ENCODE results near the gene LMO1. TPM values are rescaled to one million over a fixed set of nuclear protein-coding genes. Genes with fewer than 3 reads are reported as not detected.

Gene LMO1
- total RNA-seq, 1 donor from 2014 or later = not detected

DNA sequence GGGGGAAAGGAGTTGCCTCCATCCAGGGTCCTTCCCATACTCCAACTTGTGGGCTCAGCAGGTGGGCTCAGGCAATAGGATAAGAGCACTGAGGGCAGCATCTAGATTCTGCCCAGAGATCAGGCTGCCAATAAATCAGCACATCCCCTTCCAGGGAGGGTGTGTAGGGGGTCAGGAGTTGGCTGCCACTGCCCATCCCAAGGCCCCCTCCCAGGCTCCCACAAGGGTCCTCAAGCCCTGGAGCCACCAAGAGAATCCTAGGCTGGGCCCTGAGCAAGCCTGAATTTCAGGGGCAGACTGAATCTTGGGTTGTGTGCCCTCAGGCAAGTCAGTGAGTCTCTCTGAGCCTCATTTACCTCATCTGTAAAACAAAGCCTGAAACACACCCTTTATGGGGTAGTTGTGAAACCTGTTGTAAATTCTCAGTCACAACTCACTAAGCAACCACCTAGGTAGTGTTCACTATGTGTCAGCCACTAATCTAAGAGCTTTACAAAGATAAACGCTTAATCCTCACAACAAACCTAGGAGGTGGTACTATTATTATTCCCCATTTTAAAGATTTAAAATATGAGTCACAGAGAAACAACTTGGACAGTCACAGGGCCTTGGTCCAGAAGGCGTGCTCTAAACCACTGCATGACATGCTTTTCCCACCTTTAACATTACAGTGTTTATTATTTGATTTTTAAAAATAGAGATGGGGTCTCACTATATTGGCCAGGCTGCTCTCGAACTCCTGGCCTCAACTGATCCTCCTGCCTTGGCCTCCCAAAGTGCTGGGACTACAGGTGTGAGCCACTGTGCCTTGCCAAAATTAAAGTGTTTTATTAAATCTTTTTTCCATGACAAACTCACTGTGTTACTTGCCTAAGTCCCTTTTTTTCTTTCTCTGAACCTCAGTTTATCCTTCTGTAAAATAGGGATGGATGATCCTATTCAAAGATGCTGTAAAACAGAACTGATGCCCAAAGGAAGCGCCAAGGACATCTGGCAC is 36.2 kb downstream of the LMO1 start:
- no peak for DNase-seq (ENCODE audit: low spot score)

DNA sequence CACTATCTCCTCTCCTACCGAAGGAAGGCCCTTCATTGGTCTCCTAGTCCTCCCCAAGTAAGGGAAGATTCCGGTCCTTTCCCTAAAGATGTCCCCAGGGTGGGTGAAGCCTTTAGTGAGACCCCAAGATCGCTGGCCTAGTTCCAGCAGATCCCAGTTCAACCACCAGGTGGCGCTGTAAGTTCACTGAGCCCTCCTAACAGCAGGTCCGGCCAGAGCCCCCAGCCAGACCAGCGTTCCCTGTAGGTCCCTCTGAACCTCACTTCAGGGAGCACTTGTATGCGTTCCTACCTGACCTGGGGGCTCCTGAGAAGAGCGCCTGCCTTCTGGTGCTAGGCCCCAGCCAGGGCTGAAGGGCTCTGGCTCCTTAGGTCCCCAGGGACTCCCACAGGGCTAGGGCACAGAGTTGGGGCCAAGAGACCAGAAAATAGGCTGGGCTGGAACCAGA is 38.1 kb downstream of the LMO1 start:
- peak; percentile 58 for DNase-seq (ENCODE audit: low spot score)

DNA sequence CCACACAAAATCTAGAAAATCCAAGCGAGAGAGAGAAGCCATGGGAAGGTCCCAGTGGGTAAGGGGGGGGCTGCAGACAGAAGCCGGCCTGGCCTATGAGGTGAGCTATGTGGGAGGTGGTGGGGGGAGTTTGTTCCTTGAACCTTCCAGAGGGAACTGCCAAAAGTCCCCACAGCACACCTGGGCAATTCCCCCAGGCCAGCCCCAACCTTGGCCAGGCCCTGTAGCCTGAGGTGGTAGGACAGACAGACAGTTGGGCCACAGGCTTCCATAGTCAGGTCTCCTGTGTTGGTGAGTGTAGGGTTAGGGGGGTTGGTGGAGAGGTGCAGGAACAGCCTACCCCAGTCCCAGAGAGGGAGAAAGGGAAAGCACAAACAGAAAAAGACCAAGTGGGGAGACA is 39.0 kb downstream of the LMO1 start:
- DNase-seq (ENCODE audit: low spot score) = no peak

GRCh38 chr11:8224161-8224591 is 39.5 kb downstream of the LMO1 start:
- DNase-seq (ENCODE audit: low spot score) = no peak

GRCh38 chr11:8223513-8223900 is 40.2 kb downstream of the LMO1 start:
- DNase-seq (ENCODE audit: low spot score) = no peak

DNA sequence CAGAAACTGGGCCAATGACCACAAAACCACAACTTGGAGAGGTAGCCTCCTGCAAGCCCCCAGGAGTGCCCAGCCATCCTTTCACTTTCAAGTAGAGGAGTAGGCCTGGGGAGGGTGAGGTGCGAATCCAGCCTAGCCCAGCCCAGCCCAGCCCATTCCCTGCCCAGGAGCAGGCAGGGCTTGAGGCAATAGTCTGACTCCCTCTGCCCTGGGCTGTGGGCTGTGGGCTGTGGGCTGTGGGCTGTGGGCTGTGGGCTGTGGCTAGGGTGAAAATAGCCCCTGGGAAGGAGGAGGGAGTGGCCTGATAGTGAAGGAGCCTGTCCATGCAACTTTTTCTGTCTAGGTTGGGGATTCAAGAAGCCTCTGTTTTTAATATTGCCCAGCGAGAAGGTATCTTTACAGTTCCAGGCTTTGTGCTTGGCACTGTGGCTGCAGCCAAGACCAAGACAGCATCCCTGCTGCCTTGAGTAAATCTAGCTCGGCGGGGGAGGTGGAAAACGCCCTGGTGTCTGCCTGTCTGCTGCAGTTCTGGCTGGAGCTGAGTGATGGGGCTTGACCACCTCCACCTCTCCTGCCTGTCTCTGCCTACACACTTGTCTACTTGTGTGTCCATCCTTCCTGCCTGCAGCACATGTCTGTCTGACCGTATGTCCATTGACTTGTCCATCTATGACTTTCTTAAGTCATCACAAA is 40.7 kb downstream of the LMO1 start:
- no peak for DNase-seq (ENCODE audit: low spot score)

- no peak for DNase-seq (ENCODE audit: low spot score)
These were observed 41.7 kb downstream of the LMO1 start for GRCh38 chr11:8221917-8222495.

DNA sequence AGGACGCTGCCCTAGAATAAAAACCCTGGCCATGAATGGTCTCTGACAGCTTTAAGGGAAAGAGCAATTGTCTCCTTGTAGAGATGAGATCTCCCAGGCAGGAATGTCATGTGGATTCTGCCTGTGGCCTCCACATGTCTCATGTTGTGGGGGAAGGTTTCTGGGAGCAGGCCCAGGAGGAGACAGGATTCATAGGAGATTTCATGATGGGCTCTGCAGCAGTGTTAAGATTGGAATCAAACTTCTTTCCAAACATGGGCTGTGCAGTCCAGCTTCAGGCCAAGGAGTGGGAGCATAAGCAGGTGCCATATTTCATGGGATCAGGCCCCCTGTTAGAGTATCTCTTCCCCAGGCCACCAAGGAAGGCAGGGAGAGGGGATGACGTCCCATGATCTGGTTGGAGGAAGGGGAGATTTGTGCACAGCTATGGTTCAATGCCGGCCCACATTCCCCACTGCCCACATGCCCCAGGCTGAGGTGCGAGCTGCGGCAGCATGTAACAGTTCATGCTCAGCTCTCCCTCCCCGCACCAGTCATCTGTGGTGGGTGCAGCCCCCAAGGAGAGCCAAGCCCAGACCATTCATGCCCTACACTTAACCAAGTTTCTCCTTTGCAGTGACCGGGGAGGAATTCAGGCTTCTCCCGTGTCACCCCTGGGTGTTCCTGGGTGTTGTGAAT is 42.5 kb downstream of the LMO1 start:
- no peak for DNase-seq (ENCODE audit: low spot score)

- no peak for DNase-seq (ENCODE audit: low spot score)
These were observed 43.2 kb downstream of the LMO1 start for GRCh38 chr11:8220261-8221045.

GRCh38 chr11:8219257-8220021 is 44.2 kb downstream of the LMO1 start:
- DNase-seq (ENCODE audit: low spot score) = peak; percentile 39

DNA sequence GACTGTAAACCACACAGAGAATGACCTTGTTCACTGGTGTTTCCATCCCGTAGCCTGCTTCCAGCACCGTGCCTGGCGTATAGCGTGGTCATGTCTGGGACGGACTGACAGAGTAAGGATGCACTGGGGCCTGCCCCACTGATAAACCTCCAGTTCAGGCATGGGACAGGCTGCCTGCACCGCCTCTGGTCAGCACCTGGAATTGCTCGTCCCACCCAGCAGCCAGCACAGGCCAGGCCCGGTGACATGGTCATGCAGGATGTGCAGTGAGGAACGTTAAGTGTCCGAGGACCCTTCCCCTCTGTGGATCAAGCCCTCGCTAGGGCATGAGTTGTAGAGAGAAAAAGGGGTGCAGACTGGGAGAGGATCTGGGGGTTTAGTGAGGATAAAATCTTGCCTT is 44.8 kb downstream of the LMO1 start:
- DNase-seq (ENCODE audit: low spot score) = no peak

DNA sequence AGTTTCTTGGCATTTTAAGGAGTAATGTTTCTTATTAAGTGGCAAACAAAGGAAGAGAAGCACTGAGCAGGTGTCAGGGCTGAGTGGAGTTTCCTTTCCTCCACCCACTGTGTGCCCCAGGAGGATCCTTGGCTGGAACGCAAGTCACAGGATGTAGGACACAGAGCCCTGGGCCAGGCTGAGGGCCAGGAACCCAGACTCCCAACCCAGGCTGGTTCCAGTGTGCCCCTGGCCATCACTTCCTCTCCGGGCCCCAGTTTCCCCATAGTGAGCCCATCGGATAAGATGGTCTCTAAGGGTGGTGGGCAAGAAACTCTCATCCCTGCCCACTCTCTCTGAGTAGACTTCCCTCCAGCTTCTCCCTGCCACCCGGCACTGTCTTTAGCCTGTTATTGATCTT is 45.3 kb downstream of the LMO1 start:
- no peak for DNase-seq (ENCODE audit: low spot score)

DNA sequence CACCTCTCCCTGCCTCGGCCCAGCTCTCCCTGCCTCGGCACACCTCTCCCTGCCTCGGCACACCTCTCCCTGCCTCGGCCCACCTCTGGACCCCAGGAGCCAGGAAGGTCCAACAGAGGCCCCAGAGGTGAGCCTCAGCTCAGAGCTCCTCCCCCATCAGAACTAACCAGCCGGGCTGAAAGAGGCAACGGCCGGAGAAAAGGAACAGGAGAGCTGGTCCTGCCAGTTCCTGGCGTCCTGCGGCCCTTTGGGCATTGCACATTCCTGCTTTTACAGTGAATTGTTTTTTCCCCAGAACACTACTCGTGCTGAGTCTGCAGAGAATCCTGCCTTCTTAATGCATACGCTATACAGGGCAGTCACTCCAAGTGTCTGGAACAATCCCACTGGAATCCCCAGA is 45.8 kb downstream of the LMO1 start:
- DNase-seq (ENCODE audit: low spot score) = no peak

GRCh38 chr11:8217136-8217535 is 46.5 kb downstream of the LMO1 start:
- no peak for DNase-seq (ENCODE audit: low spot score)

DNA sequence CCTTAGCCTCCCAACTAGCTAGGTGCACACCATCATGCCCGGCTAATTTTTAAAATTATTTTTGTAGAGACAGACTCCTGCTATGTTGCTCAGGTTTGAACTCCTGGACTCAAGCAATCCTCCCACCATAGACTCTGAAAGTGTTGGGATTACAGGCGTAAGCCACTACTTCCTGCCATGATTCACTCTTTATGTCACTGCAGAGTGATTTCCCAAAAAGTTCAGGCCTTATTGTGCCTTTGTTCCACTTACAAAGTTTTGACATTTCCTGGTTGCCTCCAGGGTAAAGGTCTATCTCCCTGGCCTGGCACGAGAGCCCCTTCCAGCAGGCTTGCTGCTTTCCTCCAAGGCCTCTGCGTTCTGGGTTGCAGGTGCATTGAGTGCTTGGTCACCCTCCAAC is 50.3 kb downstream of the LMO1 start:
- DNase-seq (ENCODE audit: low spot score) = no peak

- peak; percentile 17 for DNase-seq (ENCODE audit: low spot score)
These were observed 54.4 kb downstream of the LMO1 start for GRCh38 chr11:8209208-8209807.

GRCh38 chr11:8207080-8208000 is 56.3 kb downstream of the LMO1 start:
- no peak for DNase-seq (ENCODE audit: low spot score)

DNA sequence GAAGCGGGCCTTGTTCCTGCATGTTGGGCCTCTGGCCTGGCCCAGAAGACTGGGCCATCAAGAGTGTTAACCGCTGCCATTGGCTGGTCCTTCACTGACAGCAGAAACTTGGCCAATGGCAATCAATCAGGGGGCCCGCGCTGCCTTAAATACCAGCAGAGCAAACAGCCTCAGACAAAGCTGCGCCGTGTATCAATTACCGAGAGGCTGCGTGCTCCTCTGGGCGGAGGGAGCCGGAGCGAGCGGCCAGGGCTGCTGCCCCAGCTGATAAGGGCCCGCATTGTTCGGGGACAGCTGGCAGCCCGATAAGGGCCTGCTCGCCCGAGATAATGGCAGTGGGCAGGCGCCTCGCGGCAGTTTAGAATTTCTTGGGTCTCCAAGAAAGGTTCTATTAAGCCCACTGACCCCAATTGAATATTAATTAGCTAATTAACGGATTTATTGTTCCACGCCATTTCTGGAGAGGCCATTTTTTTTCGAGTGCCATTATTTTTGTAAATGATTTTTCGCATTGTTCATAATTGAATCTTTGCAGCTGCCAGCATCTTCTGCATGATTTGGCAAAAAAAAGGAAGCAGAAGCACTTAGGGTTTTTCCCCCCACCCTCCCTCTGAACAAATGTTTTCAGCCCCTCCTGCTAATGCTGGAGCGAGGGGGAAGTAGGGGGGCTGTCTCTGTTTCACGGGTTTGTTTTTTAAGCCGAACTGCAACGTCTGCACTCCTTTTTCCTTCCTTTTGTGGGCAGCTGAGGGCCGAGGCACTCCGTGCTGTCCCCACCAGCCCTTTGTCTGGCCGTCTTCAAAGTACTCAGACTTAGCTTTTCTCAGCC is 57.2 kb downstream of the LMO1 start:
- peak; percentile 45 for DNase-seq (ENCODE audit: low spot score)

Measured in mucosa of gallbladder (tissue), 1 donor.